HG02759 (cell line): ENCODE data around the gene KNG1.

ENCODE experiments used
- ATAC-seq: cut with Tn5 transposase; IDR thresholded peaks from one replicate; pipeline ENCODE4 v1.9.1; 2021; ENCODE audit warnings: mild to moderate bottlenecking, moderate library complexity; ENCODE audit not compliant: unreplicated experiment

The KNG1 gene

DNA sequence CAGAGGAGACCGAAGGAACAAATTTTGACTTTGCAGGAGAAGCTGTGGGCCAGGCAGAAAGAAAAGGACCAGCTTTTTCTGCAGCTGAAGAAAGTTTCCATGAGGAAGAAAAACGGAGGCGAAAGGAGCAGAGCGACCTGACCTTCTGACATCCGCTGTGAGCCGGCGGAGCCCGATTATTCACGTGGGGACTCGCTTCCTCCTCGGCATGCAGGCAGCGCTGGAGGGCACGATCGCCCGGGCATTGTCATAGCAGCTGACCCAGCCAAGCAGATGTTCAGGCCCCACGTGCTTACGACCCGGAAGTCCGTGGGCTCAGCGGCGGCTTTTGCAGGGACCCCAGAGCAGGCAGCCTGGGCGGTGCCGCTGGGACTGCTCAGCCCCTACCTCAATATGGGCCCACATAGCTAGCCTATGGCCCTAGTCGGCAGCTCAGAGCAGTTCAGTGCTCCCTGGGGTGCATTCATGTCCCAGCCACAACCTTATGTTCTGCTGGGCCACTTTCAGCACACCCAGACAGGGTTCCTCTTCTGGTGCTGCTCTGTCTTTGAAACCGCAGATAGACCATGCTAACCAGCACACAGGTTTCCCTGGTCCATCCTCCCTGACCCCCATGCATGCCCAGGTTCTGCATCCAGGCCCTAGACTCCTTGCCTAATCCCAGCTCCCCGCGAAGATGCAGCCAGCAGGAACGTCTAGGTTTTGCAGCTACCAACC, 55.7 kb downstream of the KNG1 start:
- ATAC-seq: peak; percentile 93

GRCh38 chr3:186775999-186776398, 58.8 kb downstream of the KNG1 start:
- ATAC-seq: no peak

DNA sequence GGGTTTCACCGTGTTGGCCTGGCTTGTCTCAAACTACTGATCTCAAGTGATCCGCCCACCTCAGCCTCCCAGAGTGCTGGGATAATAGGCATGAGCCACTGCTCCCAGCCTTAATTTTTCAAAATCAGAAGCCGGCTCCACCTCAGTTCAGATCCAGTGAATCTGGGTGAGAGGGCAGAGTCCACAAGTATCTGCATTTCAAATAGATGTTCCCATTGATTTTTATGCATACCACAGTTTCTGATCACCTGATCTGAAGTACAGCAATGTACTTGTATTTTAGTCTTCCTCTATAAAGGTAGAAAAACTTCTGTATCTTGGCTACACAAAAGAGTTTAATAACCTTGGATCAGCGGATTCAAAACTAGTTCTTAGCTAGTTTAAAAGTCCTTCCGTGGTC, 62.0 kb downstream of the KNG1 start:
- no peak for ATAC-seq

DNA sequence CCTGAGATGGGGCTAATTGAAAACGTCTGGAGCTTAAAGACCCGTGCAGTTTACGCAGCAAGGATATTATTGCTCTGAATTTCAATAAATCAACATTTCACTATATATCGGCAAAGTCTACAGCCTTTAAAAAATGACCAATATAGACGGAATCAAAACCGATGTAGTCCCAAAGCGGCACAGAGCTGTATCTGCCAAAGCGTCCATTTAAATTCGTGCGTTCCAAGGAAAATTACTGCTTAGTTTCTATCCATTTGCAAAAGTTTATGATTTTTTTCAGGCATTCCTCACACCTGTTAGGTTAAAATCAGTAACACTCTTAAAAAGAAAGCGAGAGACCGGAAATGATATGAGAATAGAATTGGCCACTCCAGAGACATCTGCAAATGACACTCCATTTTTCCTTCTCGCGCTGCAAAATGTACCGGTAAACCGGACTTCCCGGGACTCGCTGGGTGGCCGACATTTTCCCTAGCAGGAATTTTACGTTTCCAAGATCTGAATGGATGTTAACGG, 65.4 kb downstream of the KNG1 start:
- ATAC-seq: peak; percentile 20

GRCh38 chr3:186783058-186783730, 66.0 kb downstream of the KNG1 start, which contains the start of gene EIF4A2:
TSS of gene EIF4A2 (plus strand) at chr3:186783577. CDS start at chr3:186783611, 34 bp downstream.
- ATAC-seq: peak; percentile 74

DNA sequence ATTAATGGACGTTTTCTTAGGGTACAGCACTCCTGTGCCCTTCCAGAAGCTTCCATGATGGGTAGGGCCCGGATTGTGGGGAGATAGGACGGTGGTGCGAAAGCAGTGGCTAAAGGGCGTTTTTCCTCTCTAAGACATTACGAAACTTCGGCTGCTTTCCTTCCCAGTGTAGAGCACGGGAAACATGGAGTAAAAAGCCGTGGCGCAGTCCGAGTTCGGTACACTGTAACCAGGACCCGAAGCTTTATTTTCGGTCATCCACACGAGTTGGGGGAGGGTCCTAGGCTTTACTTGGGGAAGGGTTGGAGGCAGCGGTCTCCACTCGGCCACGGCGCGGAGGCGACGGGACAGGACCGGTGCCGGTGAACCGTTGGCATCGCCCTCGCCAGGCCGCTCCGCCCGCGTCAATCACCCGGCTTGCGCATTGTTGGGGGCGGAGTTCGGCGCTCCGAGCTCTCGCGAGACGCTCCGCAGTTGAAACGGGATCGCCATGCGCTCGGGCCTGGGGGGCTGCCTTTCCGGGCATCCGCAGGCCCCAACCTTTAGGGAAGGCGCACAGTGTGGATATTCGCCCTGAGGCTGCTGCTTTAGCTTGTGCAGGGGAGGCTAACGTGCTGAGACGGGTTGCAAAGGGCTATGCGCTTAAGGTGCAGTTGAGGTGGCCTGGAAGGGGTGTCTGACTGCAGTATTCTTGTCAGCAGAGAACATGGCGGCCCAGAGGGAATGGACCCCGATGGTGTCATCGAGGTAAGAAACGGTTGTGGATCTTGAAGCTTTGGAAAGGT, 66.8 kb downstream of the KNG1 start:
- peak; percentile 69 for ATAC-seq

DNA sequence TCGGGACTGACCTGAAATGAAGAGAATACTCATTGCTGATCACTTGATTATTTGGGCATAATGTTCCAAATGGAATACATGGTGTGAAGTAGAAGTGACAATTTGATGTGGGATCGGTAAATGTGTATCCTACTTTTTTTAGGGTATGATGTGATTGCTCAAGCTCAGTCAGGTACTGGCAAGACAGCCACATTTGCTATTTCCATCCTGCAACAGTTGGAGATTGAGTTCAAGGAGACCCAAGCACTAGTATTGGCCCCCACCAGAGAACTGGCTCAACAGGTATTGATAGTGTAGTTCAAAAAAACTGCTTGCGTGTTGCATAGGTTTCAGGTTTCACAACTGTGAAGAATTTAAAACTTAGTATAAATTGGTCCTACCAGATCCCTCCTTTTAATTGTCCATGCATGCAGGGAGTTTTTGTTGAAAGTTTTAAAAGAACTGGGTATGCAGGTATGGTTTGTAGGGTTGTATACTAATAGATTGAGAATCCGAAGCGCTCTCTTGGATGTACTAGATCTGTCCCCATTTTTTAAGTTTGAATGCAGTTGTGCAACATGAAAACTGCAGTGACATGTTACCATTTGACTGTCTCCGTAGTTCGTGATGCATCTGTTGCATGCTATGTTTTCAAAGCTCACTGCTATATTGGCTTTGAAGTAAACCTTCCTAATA, 67.8 kb downstream of the KNG1 start:
- ATAC-seq: no peak

DNA sequence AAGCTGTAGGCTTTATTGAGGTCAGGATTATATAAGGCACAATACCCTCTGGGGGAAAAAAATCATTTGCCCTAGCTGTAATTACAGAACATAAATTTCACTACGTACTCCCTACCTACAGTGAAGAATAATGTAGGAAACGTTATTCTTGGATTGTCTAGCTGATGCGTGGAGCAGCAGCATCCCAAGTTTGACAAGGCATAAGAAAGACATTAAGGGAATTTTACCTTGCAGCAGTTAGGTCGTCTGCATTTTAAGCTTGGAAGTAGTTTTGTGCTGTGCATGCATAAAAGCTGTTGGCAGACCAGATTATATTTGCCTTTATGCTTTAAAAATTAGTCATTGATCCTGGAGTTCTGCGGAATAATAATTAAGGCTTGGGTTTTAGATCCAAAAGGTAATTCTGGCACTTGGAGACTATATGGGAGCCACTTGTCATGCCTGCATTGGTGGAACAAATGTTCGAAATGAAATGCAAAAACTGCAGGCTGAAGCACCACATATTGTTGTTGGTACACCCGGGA, 68.4 kb downstream of the KNG1 start:
- ATAC-seq: no peak

DNA sequence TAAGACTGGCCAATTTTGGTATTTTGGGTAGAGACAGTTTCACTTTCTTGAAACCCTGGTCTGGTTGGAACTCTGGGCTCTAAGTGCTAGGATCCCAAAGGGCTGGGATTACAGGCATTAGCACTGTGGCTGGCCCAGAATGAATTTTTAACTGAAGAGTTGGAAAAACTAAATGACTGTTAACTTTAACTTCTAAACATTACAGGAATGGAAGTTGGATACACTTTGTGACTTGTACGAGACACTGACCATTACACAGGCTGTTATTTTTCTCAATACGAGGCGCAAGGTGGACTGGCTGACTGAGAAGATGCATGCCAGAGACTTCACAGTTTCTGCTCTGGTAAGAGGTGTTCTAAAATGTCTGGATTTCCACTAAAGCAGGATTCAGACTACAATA, 69.8 kb downstream of the KNG1 start:
- ATAC-seq: no peak

DNA sequence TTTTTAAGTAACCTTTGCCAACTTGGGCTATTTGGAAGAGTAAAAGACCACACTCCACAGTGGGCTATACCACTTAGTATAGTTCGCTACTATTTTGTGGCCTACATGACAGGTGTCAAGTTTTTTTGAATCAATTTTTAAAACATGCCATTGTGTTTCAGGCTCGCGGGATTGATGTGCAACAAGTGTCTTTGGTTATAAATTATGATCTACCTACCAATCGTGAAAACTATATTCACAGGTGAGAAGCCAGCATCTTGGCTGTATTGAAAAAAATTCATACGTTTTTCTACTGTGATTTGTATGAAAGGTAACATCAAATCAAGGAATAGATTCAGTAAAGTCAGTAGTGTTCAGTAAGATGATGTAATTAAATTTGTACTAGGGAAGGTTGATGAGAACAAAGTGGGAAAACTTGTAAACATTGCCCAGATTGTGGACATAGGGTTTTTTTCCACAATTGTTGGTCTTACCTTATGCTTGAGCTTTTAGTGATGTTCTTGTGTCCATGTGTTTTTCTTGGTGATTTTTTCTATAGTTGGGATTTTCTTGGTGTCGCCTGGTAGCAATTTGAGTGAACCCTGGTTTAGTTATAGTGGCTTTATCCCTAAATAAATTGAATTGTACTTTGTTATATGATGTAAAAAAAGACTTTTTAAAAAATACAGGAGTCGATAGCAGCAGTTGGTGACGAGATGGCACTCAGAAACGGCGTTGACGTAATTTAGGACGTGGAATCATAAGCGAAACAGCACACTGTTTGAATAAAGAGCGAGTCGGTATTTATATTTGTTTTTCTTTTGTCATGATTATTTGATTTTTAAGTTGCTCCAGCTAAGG, 70.7 kb downstream of the KNG1 start:
- no peak for ATAC-seq

DNA sequence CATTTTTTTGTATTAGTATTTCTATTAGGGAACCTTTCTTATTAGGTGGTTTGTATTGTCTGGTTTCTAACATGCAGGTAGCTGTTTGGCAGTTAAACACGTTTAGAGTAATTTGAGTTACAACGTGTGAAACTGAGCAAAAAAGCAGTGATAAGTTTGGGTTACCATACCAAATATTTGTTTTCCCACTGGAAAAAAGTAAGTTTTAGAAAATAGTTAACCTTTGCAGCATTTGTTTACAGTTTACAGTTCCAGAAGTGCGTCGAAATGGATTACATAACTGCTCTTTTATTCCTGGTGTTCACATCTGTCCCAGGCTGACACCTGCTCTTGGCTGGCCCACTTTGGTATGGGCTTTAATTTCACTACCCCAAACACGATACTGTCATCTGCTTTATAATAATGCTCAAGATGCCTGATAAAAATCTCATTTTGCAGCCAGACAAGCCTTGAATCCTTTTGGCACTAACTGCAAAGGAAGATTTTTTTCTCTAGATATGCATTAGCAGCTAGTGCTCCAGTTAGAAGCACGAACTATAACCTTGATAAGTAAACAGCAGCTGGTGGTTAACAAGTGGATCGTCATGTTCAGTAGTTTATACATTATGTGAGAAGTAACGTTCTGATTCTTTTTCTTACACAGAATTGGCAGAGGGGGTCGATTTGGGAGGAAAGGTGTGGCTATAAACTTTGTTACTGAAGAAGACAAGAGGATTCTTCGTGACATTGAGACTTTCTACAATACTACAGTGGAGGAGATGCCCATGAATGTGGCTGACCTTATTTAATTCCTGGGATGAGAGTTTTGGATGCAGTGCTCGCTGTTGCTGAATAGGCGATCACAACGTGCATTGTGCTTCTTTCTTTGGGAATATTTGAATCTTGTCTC, 71.6 kb downstream of the KNG1 start:
- no peak for ATAC-seq

DNA sequence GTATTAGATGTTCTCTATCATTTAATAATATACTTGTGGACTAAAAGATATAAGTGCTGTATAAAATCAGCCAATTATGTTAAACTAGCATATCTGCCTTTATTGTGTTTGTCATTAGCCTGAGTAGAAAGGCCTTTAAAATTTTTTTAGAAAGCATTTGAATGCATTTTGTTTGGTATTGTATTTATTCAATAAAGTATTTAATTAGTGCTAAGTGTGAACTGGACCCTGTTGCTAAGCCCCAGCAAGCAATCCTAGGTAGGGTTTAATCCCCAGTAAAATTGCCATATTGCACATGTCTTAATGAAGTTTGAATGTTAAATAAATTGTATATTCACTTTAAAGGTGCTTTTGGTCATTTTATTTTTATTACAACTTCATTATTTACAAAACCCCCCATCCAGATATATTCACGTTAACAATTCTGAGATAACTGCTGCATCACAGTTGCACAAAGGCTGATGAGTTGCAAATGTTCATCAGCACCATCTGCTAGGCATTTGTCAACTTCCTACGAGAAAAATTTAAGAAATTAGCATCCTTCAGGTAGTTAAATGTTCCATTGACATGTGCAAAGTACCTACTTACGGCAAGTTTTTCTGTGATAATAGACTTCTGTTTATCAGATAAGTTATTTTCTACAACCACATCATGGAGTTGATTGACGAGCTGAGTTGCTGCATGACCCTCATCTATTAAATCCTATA, 72.5 kb downstream of the KNG1 start:
- ATAC-seq: no peak

GRCh38 chr3:186790261-186790981, 73.3 kb downstream of the KNG1 start:
- no peak for ATAC-seq
